Heart left ventricle (tissue), 16 donors: ENCODE measurements around the gene LNX1. TPM values are rescaled to one million over a fixed set of nuclear protein-coding genes. Genes with fewer than 3 reads are reported as not detected.

ENCODE experiments used
- ATAC-seq, 4 donors: fragments of 200-7000 bp; cut with Tn5 transposase; one replicate each; pipeline ENCODE4 v1.9.1; 2020 to 2022; ENCODE audit warnings: moderate library complexity in 4 of 4, mild to moderate bottlenecking in 3 of 4, moderate number of reproducible peaks in 1 of 4
- DNase-seq, 5 donors: peaks; one replicate each; pipeline ENCODE4 v3.0.0-alpha.2; 2020
- H3K27ac ChIP-seq, 12 donors: fragments of 200-600 bp; sonication (generic) in 4 of 12; one replicate each; pipeline versions ENCODE4 v1.5.0 to v1.8.0; 2016 to 2022; ENCODE audit warnings: mild to moderate bottlenecking in 2 of 12
- H3K27me3 ChIP-seq, 9 donors: fragments of 200-600 bp; sonication (generic) in 2 of 9; one replicate each; pipeline versions ENCODE4 v1.5.1 to v1.8.0; 2016 to 2022; ENCODE audit warnings: mild to moderate bottlenecking in 3 of 9
- H3K36me3 ChIP-seq, 9 donors: fragments of 200-600 bp; sonication (generic) in 2 of 9; one replicate each; pipeline versions ENCODE4 v1.5.0 to v1.8.0; 2018 to 2022; ENCODE audit warnings: mild to moderate bottlenecking in 2 of 9
- H3K4me1 ChIP-seq, 12 donors: fragments of 200-600 bp; sonication (generic) in 4 of 12; one replicate each; pipeline versions ENCODE4 v1.5.0 to v1.8.0; 2016 to 2022; ENCODE audit warnings: mild to moderate bottlenecking in 3 of 12
- H3K4me3 ChIP-seq, 12 donors: fragments of 200-600 bp; sonication (generic) in 4 of 12; one replicate each; pipeline versions ENCODE4 v1.5.0 to v1.8.0; 2017 to 2022; ENCODE audit warnings: mild to moderate bottlenecking in 9 of 12, moderate library complexity in 4 of 12
- H3K9me3 ChIP-seq, 12 donors: fragments of 200-600 bp; sonication (generic) in 4 of 12; one replicate each; pipeline versions ENCODE4 v1.5.0 to v1.8.0; 2016 to 2022; ENCODE audit warnings: mild to moderate bottlenecking in 1 of 12
- CTCF ChIP-seq, 12 donors: fragments of 200-600 bp; sonication (generic) in 4 of 12; IDR thresholded peaks; one replicate each; pipeline versions ENCODE4 v1.5.0 to v1.8.0; 2018 to 2022; ENCODE audit warnings: antibody characterized with exemption in 12 of 12, mild to moderate bottlenecking in 5 of 12
- POLR2A ChIP-seq, 2 donors: fragments of 450-650 bp; IDR thresholded peaks; one replicate each; pipeline ENCODE4 v1.6.1; 2017; ENCODE audit warnings: antibody characterized with exemption in 2 of 2, mild to moderate bottlenecking in 2 of 2, moderate library complexity in 2 of 2
- WGBS, 4 donors: extraction: QIAGEN DNeasy Blood & Tissue Kit in 2 of 4; methylation state at CpG; one replicate each; pipeline versions ENCODE4 v1.1.5 to v1.1.7; 2013 to 2018; 5-methylcytosine and 5-hydroxymethylcytosine counted together
- intact Hi-C, 10 donors: fragments of 100-400 bp; cut with DNase I; formaldehyde crosslinking; loops; one replicate each; pipeline versions ENCODE4 v1.11.1 to v1.14.2; 2022
- polyA plus RNA-seq, 2 donors: library from polyadenylated mRNA; stranded (reverse); fragments of 200-250 nt; gene quantifications; one replicate each; pipeline ENCODE4 v1.2.3, GENCODE V29; 2013
- total RNA-seq, 9 donors: library from RNA; depleted of rRNA in 2 of 9; stranded (reverse); fragments of >200 nt in 2 of 9; fragmentation: NEBNext Ultra II Directional in 3 of 9; extraction: Animal tissue kit (Norgen Biotek cat#: 25700) in 3 of 9; gene quantifications; one replicate each; pipeline versions ENCODE4 v1.1.0 to v1.2.4, GENCODE V29; 2016 to 2023
- donor health status: ischemic (EF 13 %, LVEDD 7.1; RV severe dilation, severe dysfunction).
- donor health status: healthy with polysubstance abuse.
- donor health status: DM: no; HTN: yes; CAD: no.
- donor health status: DM: no; HTN: no; CAD: no.
- donor health status: ischemic (EF 25% LVEDD 6.9; RV normal size, moderate dysfunction).
- donor health status: ischemic (EF 25% LVEDD 5.7; RV mildly dilated, moderate dysfunction).
- donor health status: healthy.
- donor health status: DM: yes; HTN: yes; CAD: no.
- donor health status: ischemic (EF 35%, LVEDD 5.7; RV mildly dilated, moderate dysfunction).
- donor health status: nonischemic (EF 11% LVEDD 7.7; RV severe dilation, severe dysfunction).
- donor health status: DM: yes; HTN: yes; CAD: no.
- donor health status: PGD.
- donor health status: ischemic (EF 29% LVEDD 5.4; RV normal size, mild dysfunction).
- donor health status: nonischemic (EF 23%, LVEDD 6.1; RV moderate dilation, normal function).

Gene LNX1
- total and polyA plus RNA-seq, 11 donors, result 3.4 to 15.7 (median 6.7) TPM

GRCh38 chr4:53598483-53598882 is 7.2 kb upstream of the LNX1 start:
- Histone ChIP-seq H3K27ac (no peak overlapping the region), H3K27me3 (no peaks in the 10 kb centered on the region), H3K36me3 (no peaks in the 10 kb centered on the region), H3K9me3 (no peaks in the 10 kb centered on the region), H3K4me1 (peaks cover 0 to 7% (median 0%) of the 10 kb centered on the region in 12 donors), H3K4me3 (no peak overlapping the region)
- ATAC-seq, result no peak
- TF ChIP-seq POLR2A (IDR thresholded peaks at IDR 0.05) (no peak), CTCF (IDR thresholded peaks at IDR 0.05) (no peak)
- 92 to 94% (median 93%) methylated on average over 4 of the region's 4 CpGs for WGBS, 4 donors
- no peak for DNase-seq
- intact Hi-C loops, result no loop called here

GRCh38 chr4:53596901-53597300 is 5.6 kb upstream of the LNX1 start:
- WGBS, 4 donors, result 65 to 80% (median 77%) methylated on average over 3 of the region's 3 CpGs
- Histone ChIP-seq H3K4me3 (no peak overlapping the region), H3K27ac (no peak overlapping the region), H3K4me1 (peaks cover 0 to 14% (median 4%) of the 10 kb centered on the region in 12 donors), H3K9me3 (no peaks in the 10 kb centered on the region), H3K27me3 (no peaks in the 10 kb centered on the region), H3K36me3 (no peaks in the 10 kb centered on the region)
- intact Hi-C loops, result no loop called here
- DNase-seq (no peak), ATAC-seq (no peak)
- TF ChIP-seq POLR2A (IDR thresholded peaks at IDR 0.05) (no peak), CTCF (IDR thresholded peaks at IDR 0.05) (no peak)

GRCh38 chr4:53595834-53596233 is 4.5 kb upstream of the LNX1 start:
- DNase-seq (no peak), ATAC-seq (no peak)
- peaks cover 0 to 21% (median 4%) of the 10 kb centered on the region in 12 donors for H3K4me1 ChIP-seq
- no peak overlapping the region for H3K4me3 ChIP-seq
- H3K27me3 ChIP-seq, result no peaks in the 10 kb centered on the region
- H3K27ac ChIP-seq, result no peak overlapping the region
- intact Hi-C loops, result no loop called here
- 74 to 99% (median 96%) methylated on average over 2 of the region's 2 CpGs for WGBS, 4 donors
- TF ChIP-seq CTCF (IDR thresholded peaks at IDR 0.05) (no peak), POLR2A (IDR thresholded peaks at IDR 0.05) (no peak)
- no peaks in the 10 kb centered on the region for H3K36me3 ChIP-seq
- H3K9me3 ChIP-seq, result no peaks in the 10 kb centered on the region

- 82 to 94% (median 87%) methylated on average over 2 to 3 of the region's 3 CpGs for WGBS, 4 donors
- peaks cover 0 to 21% (median 4%) of the 10 kb centered on the region in 12 donors for H3K4me1 ChIP-seq
- H3K27ac ChIP-seq, result no peak overlapping the region
- intact Hi-C loops, result no loop called here
- H3K9me3 ChIP-seq, result no peaks in the 10 kb centered on the region
- H3K27me3 ChIP-seq, result no peaks in the 10 kb centered on the region
- H3K4me3 ChIP-seq, result no peak overlapping the region
- TF ChIP-seq POLR2A (IDR thresholded peaks at IDR 0.05), result no peak
- DNase-seq (no peak), ATAC-seq (no peak)
- no peaks in the 10 kb centered on the region for H3K36me3 ChIP-seq
Observed at GRCh38 chr4:53595204-53595603, 3.9 kb upstream of the LNX1 start.

- no peaks in the 10 kb centered on the region for H3K27me3 ChIP-seq
- H3K36me3 ChIP-seq, result no peaks in the 10 kb centered on the region
- DNase-seq (no peak), ATAC-seq (no peak)
- no peak overlapping the region for H3K4me3 ChIP-seq
- TF ChIP-seq CTCF (IDR thresholded peaks at IDR 0.05) (no peak), POLR2A (IDR thresholded peaks at IDR 0.05) (no peak)
- H3K4me1 ChIP-seq, result peaks cover 0 to 21% (median 2%) of the 10 kb centered on the region in 12 donors
- intact Hi-C loops, result no loop called here
- H3K27ac ChIP-seq, result no peak overlapping the region
- WGBS, 4 donors, result 83 to 90% (median 87%) methylated on average over 2 of the region's 2 CpGs
- H3K9me3 ChIP-seq, result no peaks in the 10 kb centered on the region
Observed at GRCh38 chr4:53593765-53594164, 2.5 kb upstream of the LNX1 start.
